ENCODE results near the gene MRPL23.

Gene MRPL23

GRCh38 chr11:1924181-1924580 is 23.0 kb upstream of the MRPL23 start:
- DNase-seq: no peak
- H3K27ac ChIP-seq: no peak overlapping the region
- H3K27me3 ChIP-seq (ENCODE audit: insufficient read depth, low read depth, severe bottlenecking): peaks cover 80% of the 10 kb centered on the region
- TF ChIP-seq, protein P1, sequence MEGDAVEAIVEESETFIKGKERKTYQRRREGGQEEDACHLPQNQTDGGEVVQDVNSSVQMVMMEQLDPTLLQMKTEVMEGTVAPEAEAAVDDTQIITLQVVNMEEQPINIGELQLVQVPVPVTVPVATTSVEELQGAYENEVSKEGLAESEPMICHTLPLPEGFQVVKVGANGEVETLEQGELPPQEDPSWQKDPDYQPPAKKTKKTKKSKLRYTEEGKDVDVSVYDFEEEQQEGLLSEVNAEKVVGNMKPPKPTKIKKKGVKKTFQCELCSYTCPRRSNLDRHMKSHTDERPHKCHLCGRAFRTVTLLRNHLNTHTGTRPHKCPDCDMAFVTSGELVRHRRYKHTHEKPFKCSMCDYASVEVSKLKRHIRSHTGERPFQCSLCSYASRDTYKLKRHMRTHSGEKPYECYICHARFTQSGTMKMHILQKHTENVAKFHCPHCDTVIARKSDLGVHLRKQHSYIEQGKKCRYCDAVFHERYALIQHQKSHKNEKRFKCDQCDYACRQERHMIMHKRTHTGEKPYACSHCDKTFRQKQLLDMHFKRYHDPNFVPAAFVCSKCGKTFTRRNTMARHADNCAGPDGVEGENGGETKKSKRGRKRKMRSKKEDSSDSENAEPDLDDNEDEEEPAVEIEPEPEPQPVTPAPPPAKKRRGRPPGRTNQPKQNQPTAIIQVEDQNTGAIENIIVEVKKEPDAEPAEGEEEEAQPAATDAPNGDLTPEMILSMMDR (IDR thresholded peaks at IDR 0.05; ENCODE audit: low read depth, low read length): no peak
- H3K36me3 ChIP-seq: no peaks in the 10 kb centered on the region
- H3K9me3 ChIP-seq (ENCODE audit: severe bottlenecking): no peaks in the 10 kb centered on the region
- no peak overlapping the region for H3K4me3 ChIP-seq (ENCODE audit: low read depth, low read length)

DNA sequence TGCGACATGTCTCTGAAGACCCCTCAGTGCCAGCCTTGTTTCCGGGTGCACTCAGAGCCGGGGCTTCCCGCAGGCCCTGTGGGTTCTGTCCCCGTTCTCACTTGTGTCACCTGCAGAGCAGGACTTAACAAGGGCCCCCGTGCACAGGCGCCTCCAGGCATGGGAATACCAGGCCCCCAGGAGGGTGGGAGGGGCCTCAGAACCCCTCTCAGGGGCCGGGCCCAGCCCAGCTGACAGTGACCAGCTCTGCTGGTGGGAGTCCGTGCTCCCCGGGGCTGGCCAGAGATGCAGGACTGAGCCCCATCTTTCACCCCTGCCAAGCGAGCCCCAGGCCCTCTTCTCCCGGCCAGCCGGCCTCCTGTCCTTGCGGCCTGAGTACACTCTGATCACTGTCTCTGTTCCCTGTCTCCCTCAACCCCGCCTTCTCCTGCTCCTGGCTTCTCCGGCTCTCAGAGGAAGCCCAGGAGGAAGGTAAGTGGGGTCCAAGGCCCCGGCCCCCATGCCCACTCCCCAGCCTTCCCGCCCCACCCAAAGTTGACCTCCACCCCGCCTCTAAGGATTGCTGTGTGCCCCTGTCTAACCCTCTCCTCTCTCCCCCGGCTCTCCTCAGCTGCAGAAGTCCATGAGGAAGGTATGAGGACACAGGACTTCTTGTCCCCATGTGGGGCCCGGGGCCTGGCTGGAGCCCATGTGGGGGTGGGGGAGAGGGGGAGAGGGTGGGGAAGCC is 22.3 kb upstream of the MRPL23 start:
- Histone ChIP-seq H3K27ac (no peak overlapping the region), H3K27me3 (ENCODE audit: insufficient read depth, low read depth, severe bottlenecking) (peaks cover 80% of the 10 kb centered on the region), H3K36me3 (no peaks in the 10 kb centered on the region), H3K9me3 (ENCODE audit: severe bottlenecking) (no peaks in the 10 kb centered on the region), H3K4me3 (ENCODE audit: low read depth, low read length) (no peak overlapping the region)
- no peak for DNase-seq
- TF ChIP-seq, protein P1 (IDR thresholded peaks at IDR 0.05; ENCODE audit: low read depth, low read length): no peak

DNA sequence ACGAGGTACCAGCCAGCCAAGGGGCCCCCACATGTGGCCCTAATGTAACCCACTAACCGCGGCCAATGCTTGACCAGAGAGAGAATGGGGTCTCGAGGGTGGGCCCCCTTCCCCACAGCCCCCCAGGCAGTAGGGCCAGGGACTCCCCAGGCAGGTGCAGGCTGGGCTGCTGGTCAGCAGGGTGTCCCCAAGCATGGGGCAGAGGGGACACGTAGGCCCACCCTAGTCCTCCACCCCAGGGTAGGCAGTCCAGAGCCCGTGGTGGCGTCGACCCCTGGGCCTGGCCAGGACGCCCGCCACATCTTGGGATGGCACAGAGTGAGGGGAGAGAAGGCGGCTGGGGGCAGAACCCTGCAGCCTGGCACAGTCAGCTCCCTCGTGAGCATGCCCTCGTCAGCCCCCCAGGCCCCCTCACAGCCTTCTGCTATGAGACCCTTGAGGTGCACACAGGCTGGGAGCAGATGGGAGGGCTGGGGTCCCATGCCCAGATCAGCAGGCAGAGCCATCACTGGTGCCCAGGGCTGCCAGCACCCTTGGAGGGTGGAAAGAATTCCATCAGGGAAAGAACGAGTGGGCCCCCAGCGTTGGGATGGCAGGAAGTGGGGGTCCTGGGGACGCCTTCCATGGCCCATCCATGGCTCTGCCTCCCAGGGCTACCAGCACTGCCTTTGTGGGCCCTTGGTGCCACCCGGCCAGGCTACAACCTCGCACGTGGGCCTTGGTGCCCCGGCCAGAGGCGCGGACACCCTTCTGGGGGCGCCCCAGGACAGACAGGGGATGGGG is 21.6 kb upstream of the MRPL23 start:
- no peaks in the 10 kb centered on the region for H3K36me3 ChIP-seq
- peaks cover 77% of the 10 kb centered on the region for H3K27me3 ChIP-seq (ENCODE audit: insufficient read depth, low read depth, severe bottlenecking)
- no peak for DNase-seq
- no peak overlapping the region for H3K4me3 ChIP-seq (ENCODE audit: low read depth, low read length)
- no peaks in the 10 kb centered on the region for H3K9me3 ChIP-seq (ENCODE audit: severe bottlenecking)
- H3K27ac ChIP-seq: no peak overlapping the region
- TF ChIP-seq, protein P1 (IDR thresholded peaks at IDR 0.05; ENCODE audit: low read depth, low read length): no peak

DNA sequence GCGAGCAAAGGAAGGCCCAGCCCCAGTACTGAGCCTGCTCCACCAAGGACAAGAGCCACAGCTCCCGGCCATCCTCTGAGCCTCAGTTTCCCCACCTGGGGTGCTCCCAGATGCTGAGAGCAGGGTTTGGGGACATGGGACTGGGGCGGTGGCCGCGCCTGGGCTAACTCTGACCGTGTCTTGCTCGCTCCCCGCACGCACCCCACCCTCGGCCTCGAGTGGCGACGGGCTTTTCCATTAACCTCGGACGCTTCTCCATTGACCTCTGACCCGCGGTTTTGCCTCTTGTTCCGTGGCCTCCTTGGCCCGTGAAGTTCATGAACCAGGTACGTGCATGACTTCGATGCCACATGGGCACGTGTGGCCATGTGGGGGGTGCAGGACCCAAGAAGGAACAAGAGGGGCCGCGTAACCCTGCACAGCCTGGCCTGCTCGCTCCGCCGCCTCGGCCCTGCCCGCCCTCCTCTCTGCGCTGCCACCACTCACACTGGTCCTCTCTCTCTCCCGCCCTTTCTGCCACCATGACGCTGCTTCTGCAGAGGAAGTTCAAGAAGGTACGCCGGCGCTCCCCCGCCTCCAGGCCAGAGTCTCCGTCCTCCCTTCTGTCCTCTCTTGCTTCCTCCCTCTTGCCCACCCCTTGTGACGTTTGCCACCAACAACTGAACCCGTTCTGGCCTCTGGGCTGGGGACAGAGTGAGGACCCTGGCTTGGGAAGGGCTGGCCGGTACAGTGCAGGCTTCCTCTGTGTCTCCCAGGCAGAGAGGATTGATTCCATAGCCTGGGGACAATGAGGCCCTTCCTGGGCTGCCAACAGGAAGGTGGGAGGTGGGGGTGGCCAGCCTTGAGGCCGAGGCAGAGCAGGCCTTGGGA is 20.7 kb upstream of the MRPL23 start:
- no peaks in the 10 kb centered on the region for H3K9me3 ChIP-seq (ENCODE audit: severe bottlenecking)
- peaks cover 79% of the 10 kb centered on the region for H3K27me3 ChIP-seq (ENCODE audit: insufficient read depth, low read depth, severe bottlenecking)
- TF ChIP-seq, protein P1 (IDR thresholded peaks at IDR 0.05; ENCODE audit: low read depth, low read length): no peak
- no peak overlapping the region for H3K4me3 ChIP-seq (ENCODE audit: low read depth, low read length)
- no peak for DNase-seq
- H3K27ac ChIP-seq: no peak overlapping the region
- H3K36me3 ChIP-seq: no peaks in the 10 kb centered on the region

GRCh38 chr11:1927026-1927847 is 19.9 kb upstream of the MRPL23 start:
- DNase-seq: no peak
- no peak overlapping the region for H3K4me3 ChIP-seq (ENCODE audit: low read depth, low read length)
- H3K36me3 ChIP-seq: no peaks in the 10 kb centered on the region
- no peak overlapping the region for H3K27ac ChIP-seq
- TF ChIP-seq, protein P1 (IDR thresholded peaks at IDR 0.05; ENCODE audit: low read depth, low read length): no peak
- H3K27me3 ChIP-seq (ENCODE audit: insufficient read depth, low read depth, severe bottlenecking): peaks cover 76% of the 10 kb centered on the region
- H3K9me3 ChIP-seq (ENCODE audit: severe bottlenecking): no peaks in the 10 kb centered on the region
